Psoas muscle (tissue), 8 donors: ENCODE data around the gene PIK3R6. TPM values are rescaled to one million over a fixed set of nuclear protein-coding genes. Genes with fewer than 3 reads are reported as not detected.

ENCODE experiments used
- ATAC-seq, 4 donors: fragments of 200-7000 bp; cut with Tn5 transposase; one replicate each; pipeline ENCODE4 v1.9.1; 2020; ENCODE audit warnings: moderate library complexity in 3 of 4, mild to moderate bottlenecking in 2 of 4
- DNase-seq, 2 donors: peaks; one replicate each; pipeline ENCODE4 v3.0.0-alpha.2; 2020
- H3K27ac ChIP-seq: fragments of 200-600 bp; one replicate; pipeline ENCODE4 v1.8.0; 2022
- H3K27me3 ChIP-seq, 3 donors: fragments of 200-600 bp in 1 of 3; one replicate each; pipeline versions ENCODE4 v1.6.1 to v1.8.0; 2013 to 2022; ENCODE audit warnings: low read length in 2 of 3, mild to moderate bottlenecking in 2 of 3, moderate library complexity in 1 of 3; ENCODE audit not compliant: insufficient read depth in 3 of 3
- H3K36me3 ChIP-seq, 2 donors: fragments of 200-600 bp in 1 of 2; one replicate each; pipeline versions ENCODE4 v1.6.1 to v1.8.0; 2013 to 2022; ENCODE audit warnings: low read depth in 1 of 2, mild to moderate bottlenecking in 1 of 2, moderate library complexity in 1 of 2; ENCODE audit not compliant: insufficient read depth in 1 of 2
- H3K4me1 ChIP-seq: fragments of 200-600 bp; one replicate; pipeline ENCODE4 v1.8.0; 2022
- H3K4me3 ChIP-seq: fragments of 200-600 bp; one replicate; pipeline ENCODE4 v1.8.0; 2022; ENCODE audit warnings: mild to moderate bottlenecking
- H3K9me3 ChIP-seq: fragments of 200-600 bp; one replicate; pipeline ENCODE4 v1.8.0; 2022
- CTCF ChIP-seq: fragments of 200-600 bp; IDR thresholded peaks from one replicate; pipeline ENCODE4 v1.8.0; 2022; ENCODE audit warnings: antibody characterized with exemption
- WGBS, 3 donors: extraction: QIAGEN DNeasy Blood & Tissue Kit; methylation state at CpG; one replicate each; pipeline versions ENCODE4 v1.1.6 to v1.1.7; 2013; 5-methylcytosine and 5-hydroxymethylcytosine counted together
- intact Hi-C, 2 donors: fragments of 100-400 bp; cut with DNase I; formaldehyde crosslinking; loops; one replicate each; pipeline versions ENCODE4 v1.11.0 to v1.14.2; 2022
- polyA plus RNA-seq, 3 donors: library from polyadenylated mRNA; stranded (reverse); fragments of 200-250 nt; gene quantifications; one replicate each; pipeline ENCODE4 v1.2.3, GENCODE V29; 2013
- total RNA-seq, 4 donors: library from RNA; stranded (reverse); fragmentation: NEBNext Ultra II Directional in 2 of 4; extraction: Animal tissue kit (Norgen Biotek cat#: 25700) in 2 of 4; gene quantifications; one replicate each; pipeline versions ENCODE4 v1.2.1 to v1.2.4, GENCODE V29; 2021 to 2023
- donor health status: healthy with polysubstance abuse.
- donor health status: DM: no; HTN: no; CAD: no; lungs with moderate emphysema.
- donor health status: Bipolar disorder and iron deficiency.
- donor health status: healthy.
- donor health status: DM: yes; HTN: yes; CAD: no.
- donor health status: DM: no; HTN: no; CAD: no.
- donor health status: DM: no; HTN: no; CAD: no.
- donor health status: DM: yes; HTN: yes; CAD: no.

PIK3R6 gene
- total and polyA plus RNA-seq, 7 donors, result 0.08 to 0.58 (median 0.32) TPM

GRCh38 chr17:8873801-8874715, 6.6 kb upstream of the PIK3R6 start:
- Histone ChIP-seq H3K4me1 (no peaks in the 10 kb centered on the region), H3K27ac (no peak overlapping the region), H3K27me3 (peaks cover 0 to 4% (median 0%) of the 10 kb centered on the region in 3 donors), H3K36me3 (no peaks in the 10 kb centered on the region), H3K4me3 (no peak overlapping the region), H3K9me3 (no peaks in the 10 kb centered on the region)
- no peak for TF ChIP-seq CTCF
- DNase-seq (no peak), ATAC-seq (no peak)
- intact Hi-C loops, result no loop called here
- 60 to 64% (median 61%) methylated on average over 19 of the region's 19 CpGs for WGBS, 3 donors

GRCh38 chr17:8872705-8873435, 5.4 kb upstream of the PIK3R6 start:
- ATAC-seq (no peak), DNase-seq (no peak)
- H3K36me3 ChIP-seq, result no peaks in the 10 kb centered on the region
- H3K27ac ChIP-seq, result no peak overlapping the region
- intact Hi-C loops, result no loop called here
- H3K27me3 ChIP-seq, result peaks cover 0 to 4% (median 0%) of the 10 kb centered on the region in 3 donors
- no peak overlapping the region for H3K4me3 ChIP-seq
- no peak for TF ChIP-seq CTCF
- no peaks in the 10 kb centered on the region for H3K4me1 ChIP-seq
- H3K9me3 ChIP-seq, result no peaks in the 10 kb centered on the region
- 51 to 54% (median 52%) methylated on average over 17 of the region's 17 CpGs for WGBS, 3 donors

GRCh38 chr17:8872036-8872704, 4.7 kb upstream of the PIK3R6 start:
- TF ChIP-seq CTCF, result no peak
- 89 to 92% (median 89%) methylated on average over 7 of the region's 7 CpGs for whole genome bisulfite sequencing, 3 donors
- ATAC-seq (no peak), DNase-seq (no peak)
- H3K9me3 ChIP-seq, result no peaks in the 10 kb centered on the region
- H3K4me1 ChIP-seq, result no peaks in the 10 kb centered on the region
- no peak overlapping the region for H3K27ac ChIP-seq
- peaks cover 0 to 4% (median 0%) of the 10 kb centered on the region in 3 donors for H3K27me3 ChIP-seq
- no peak overlapping the region for H3K4me3 ChIP-seq
- H3K36me3 ChIP-seq, result no peaks in the 10 kb centered on the region
- intact Hi-C loops, result no loop called here

GRCh38 chr17:8871081-8871581, 3.7 kb upstream of the PIK3R6 start:
- no peak for DNase-seq
- intact Hi-C loops, result no loop called here
- no peak for TF ChIP-seq CTCF

More at GRCh38 chr17:8871081-8871581, 3.7 kb upstream of the PIK3R6 start:
- Histone ChIP-seq H3K27ac (no peak overlapping the region), H3K27me3 (peaks cover 0 to 4% (median 0%) of the 10 kb centered on the region in 3 donors), H3K4me1 (no peaks in the 10 kb centered on the region), H3K36me3 (no peaks in the 10 kb centered on the region), H3K9me3 (no peaks in the 10 kb centered on the region), H3K4me3 (no peak overlapping the region)
- ATAC-seq, result no peak
- 76 to 77% (median 77%) methylated on average over 13 of the region's 13 CpGs for WGBS, 3 donors
